Tibial nerve (tissue), 4 donors: ENCODE measurements around the gene TPRKB.
"Not testable (repeated sequence)": the region's sequence is repeated elsewhere in the genome, so short reads cannot be mapped to it uniquely, and the experiment has no call there.

Experiments used
- EP300 ChIP-seq, 2 donors: sonication (generic); formaldehyde crosslinking; IDR thresholded peaks; one replicate each; pipeline ENCODE4 v1.6.1; 2017; ENCODE audit warnings: antibody characterized with exemption in 2 of 2, mild to moderate bottlenecking in 1 of 2
- POLR2A ChIP-seq, 2 donors: fragments of 450-650 bp; IDR thresholded peaks; one replicate each; pipeline ENCODE4 v1.6.1; 2017; ENCODE audit warnings: antibody characterized with exemption in 2 of 2, mild to moderate bottlenecking in 2 of 2, moderate library complexity in 2 of 2
- TF ChIP-seq, protein P1 (sequence below), 5 experiments: fragments of 200-600 bp in 3 of 5; fragments of 450-650 bp in 2 of 5; sonication (generic) in 3 of 5; IDR thresholded peaks; one replicate each; pipeline ENCODE4 v1.5.1; 2016 to 2019; ENCODE audit warnings: antibody characterized with exemption in 5 of 5, mild to moderate bottlenecking in 3 of 5, moderate library complexity in 2 of 5

DNA sequence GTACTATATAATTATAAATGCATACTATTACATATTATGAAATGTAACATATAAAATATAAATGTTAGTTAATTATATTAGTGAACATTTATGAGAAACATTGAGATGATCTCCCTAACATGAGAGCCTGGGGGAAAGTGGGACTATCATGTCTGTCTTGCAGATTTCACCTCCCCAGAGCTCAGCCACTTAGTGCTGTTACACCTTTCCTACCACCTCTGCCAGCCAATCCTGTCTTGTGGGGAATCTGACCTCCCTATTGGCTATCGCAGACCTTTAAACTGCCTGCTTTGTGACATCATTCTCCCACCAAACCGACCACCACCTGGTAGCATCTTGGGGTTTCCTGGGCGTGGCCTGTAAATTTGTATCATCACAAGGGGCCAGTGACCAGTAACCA is 46.7 kb upstream of the TPRKB start, which contains the start of gene C2orf78:
- TF ChIP-seq, protein P1, sequence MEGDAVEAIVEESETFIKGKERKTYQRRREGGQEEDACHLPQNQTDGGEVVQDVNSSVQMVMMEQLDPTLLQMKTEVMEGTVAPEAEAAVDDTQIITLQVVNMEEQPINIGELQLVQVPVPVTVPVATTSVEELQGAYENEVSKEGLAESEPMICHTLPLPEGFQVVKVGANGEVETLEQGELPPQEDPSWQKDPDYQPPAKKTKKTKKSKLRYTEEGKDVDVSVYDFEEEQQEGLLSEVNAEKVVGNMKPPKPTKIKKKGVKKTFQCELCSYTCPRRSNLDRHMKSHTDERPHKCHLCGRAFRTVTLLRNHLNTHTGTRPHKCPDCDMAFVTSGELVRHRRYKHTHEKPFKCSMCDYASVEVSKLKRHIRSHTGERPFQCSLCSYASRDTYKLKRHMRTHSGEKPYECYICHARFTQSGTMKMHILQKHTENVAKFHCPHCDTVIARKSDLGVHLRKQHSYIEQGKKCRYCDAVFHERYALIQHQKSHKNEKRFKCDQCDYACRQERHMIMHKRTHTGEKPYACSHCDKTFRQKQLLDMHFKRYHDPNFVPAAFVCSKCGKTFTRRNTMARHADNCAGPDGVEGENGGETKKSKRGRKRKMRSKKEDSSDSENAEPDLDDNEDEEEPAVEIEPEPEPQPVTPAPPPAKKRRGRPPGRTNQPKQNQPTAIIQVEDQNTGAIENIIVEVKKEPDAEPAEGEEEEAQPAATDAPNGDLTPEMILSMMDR (IDR thresholded peaks at IDR 0.05) = not testable (repeated sequence)
- not testable (repeated sequence) for TF ChIP-seq EP300, POLR2A (IDR thresholded peaks at IDR 0.05)
